GM19324 (cell line): ENCODE data around the gene PXT1.
"Not testable (repeated sequence)": the region's sequence is repeated elsewhere in the genome, so short reads cannot be mapped to it uniquely, and the experiment has no call there.

Experiments
- ATAC-seq: cut with Tn5 transposase; IDR thresholded peaks from one replicate; pipeline ENCODE4 v1.9.1; 2021; ENCODE audit warnings: mild to moderate bottlenecking, moderate library complexity; ENCODE audit not compliant: unreplicated experiment, low FRiP score

Gene PXT1, protein sequence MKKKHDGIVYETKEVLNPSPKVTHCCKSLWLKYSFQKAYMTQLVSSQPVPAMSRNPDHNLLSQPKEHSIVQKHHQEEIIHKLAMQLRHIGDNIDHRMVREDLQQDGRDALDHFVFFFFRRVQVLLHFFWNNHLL

DNA sequence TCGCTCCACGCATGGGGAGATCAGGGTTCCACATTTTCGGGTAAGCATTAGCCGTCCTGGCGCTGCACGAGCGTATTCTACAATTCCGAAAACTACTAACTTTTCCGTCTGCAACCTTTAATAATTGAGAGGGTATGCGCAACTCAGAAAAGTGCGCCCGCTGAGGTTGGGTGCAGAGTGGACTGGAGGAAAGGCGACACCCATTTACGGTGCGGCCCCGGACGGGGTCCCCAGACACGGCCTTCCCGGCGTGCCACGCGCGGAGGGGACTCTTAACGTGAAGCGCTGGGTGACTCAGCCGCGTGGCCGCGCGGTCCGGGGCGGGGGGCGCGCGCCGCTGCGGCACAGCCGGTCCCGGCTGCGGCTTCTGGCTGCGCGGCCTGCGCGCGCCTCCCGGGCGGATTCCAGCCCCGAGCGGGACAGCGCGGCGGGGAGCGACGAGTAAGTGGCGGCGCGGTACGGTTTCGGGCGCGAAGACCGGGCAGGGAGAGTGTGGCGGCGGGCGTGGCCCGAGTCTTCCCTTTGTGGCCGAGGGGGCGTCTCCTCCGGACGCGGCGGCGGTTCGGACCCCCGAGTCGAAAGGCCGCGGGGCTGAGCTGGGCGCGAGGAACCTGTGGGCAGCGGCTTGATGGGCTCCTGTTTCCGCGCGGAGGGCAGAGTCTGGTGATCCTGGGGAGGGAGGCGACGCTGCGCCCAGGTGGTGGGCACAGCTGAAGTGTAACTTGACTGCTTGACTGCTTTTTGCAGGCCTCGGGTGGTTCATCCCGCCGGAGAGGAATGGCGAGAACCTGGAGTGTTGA is at the start of gene PXT1, which contains the start of gene KCTD20:
Gene PXT1, minus strand, starts transcription at position 184 of the 800 bp plus-strand sequence. CDS start 16,772 bp downstream, outside the sequence.
Gene KCTD20, plus strand, starts transcription at position 330 of the 800 bp plus-strand sequence. CDS start 27,098 bp downstream, outside the sequence.
- peak; percentile 83 for ATAC-seq

GRCh38 chr6:36492092-36492491 is 49.4 kb upstream of the PXT1 start:
- no peak for ATAC-seq

- ATAC-seq = no peak
These were observed 48.8 kb upstream of the PXT1 start for GRCh38 chr6:36491378-36491965.

DNA sequence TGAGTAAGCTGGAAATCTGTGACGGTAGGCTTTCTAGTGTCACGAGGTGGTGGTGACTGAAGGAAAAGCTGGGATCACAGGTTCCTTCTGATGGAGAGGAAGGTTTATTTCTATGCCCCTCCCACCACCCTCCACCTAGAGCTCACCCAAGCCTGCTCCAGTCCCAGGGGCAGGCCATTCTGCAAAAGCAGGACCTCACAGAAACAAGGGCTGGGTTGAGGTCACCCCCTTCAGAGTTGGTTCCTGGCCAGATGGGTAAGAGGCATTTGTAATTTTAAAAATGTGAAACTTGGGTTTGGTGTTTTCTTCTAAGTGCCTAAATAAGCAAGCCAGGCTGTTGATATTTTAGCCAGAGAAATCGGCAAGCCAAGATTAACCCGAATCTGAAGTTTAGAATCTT is 46.8 kb upstream of the PXT1 start:
- ATAC-seq = no peak

- no peak for ATAC-seq
These were observed 45.6 kb upstream of the PXT1 start for GRCh38 chr6:36488221-36488620.

DNA sequence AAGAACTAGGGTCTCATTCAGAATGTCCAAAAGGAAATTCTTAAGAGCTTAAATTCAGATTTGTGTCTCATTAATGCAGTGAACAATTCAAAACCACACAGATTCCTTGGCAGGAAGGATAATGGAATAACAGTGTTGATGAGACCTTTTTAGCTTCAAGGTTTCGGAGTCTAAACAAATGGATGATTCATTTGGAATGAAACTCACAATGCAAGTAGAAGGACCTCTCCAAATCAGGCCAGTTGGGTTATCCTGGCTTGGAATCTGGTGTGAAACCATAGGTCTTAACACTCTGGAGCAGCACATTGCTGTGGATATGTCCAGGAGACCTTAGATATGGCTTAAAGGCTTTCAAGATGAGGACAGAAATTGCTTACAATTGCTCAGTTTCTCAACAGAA is 45.0 kb upstream of the PXT1 start:
- ATAC-seq = no peak

GRCh38 chr6:36484736-36485135 is 42.1 kb upstream of the PXT1 start:
- ATAC-seq = no peak

- not testable (repeated sequence) for ATAC-seq
These were observed 40.7 kb upstream of the PXT1 start for GRCh38 chr6:36483326-36483725.

DNA sequence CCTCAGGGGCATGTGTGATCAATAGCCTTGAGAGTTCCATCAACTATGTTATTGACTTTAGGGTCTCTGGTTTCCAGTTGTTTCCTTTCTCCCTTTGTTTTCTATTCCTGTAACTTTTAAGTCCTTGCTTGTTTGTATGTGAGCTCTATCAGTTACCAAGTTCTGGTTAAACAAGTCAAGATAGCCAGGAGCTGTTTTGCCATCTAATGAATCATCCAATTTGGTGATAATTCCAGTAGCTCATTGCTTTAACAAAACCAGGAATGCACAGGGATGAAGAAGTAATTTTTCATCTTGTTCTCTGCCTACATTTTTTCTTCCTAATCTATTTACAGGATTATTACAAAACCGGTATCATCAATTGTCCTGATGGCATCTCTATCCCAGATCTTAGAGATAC is 36.6 kb upstream of the PXT1 start:
- no peak for ATAC-seq

GRCh38 chr6:36478051-36478526 is 35.4 kb upstream of the PXT1 start:
- no peak for ATAC-seq

- no peak for ATAC-seq
These were observed 27.3 kb upstream of the PXT1 start for GRCh38 chr6:36469946-36470345.

DNA sequence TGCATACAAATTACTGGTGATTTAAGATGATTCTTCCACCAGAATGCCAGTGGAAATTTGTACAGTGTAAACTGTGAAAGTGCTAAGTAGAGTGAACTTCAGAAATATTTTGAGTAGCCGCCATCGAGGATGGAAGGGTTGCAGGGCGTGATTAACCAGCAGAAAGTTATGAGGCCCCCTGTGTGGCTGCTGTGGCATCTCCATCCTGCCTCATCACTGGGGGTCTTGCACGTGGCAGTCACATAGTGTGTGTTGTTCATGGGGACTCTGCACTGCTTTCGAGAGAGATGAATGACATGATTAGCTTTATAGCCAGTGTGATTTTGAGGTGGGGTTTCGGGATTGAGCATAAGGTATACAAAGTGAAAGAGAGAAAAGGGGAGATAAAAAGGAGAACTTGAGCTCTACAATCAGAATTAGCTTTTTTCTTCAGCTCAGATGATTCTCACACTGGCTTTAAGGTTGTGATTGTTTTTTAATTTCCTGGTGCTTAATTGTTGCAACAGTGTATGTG is 26.6 kb upstream of the PXT1 start:
- ATAC-seq = no peak

GRCh38 chr6:36467625-36468024 is 25.0 kb upstream of the PXT1 start:
- ATAC-seq = no peak

DNA sequence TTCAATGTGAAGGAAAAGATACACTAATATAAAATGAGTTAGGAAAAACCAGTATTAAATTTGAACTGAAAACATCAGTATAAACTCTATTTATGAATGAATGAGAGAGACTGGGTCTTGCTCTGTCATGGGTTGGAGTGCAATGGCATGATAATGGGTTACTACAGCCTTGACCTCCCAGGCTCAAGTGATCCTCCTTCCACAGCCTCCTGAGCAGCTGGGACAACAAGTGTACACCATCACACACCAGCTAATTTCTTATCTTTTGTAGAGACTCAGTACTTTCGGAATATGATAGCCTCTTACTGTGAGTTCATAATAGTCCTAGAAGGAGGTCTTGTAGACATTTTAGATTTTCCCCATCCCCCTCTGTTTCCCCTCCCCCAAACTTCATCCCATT is 21.6 kb upstream of the PXT1 start:
- no peak for ATAC-seq

DNA sequence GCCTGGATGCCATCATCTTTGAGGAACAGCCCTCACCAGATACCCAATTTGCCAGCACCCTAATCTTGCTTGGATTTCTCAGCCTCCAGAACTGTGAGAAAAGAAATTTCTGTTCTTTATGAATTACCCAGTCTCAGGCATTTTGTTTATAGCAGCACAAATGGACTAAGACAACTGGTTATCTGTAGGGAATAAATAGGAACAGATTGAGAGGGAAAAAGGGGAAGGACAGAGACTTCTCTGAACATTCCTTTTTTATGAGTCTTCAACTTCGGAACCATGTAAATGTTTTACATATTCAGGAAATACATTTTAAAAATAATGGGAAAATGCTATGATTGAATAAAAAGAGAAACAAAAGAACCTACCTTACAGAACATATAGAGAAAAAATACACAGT is 21.0 kb upstream of the PXT1 start:
- ATAC-seq = no peak

DNA sequence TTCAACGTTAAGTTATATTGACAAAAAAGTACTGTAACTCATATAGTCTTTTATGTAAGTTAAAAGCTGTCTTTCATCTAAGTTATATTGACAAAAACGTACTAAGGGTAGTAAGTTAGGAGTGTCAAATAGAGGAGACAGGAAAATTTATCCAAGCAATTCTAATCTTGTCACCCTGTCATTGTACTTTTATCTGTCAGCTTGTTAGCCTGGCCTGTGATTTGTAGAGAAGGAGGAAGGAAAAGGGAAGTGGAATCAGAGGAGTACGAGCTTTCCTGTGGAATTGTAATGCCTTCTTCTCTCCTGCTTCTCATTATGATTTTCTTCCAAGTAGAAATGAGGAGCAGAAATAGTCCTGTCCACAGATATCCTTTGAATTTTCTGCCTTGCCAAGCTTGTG is 19.0 kb upstream of the PXT1 start:
- ATAC-seq = no peak

- no peak for ATAC-seq
These were observed 18.3 kb upstream of the PXT1 start for GRCh38 chr6:36460916-36461315.

DNA sequence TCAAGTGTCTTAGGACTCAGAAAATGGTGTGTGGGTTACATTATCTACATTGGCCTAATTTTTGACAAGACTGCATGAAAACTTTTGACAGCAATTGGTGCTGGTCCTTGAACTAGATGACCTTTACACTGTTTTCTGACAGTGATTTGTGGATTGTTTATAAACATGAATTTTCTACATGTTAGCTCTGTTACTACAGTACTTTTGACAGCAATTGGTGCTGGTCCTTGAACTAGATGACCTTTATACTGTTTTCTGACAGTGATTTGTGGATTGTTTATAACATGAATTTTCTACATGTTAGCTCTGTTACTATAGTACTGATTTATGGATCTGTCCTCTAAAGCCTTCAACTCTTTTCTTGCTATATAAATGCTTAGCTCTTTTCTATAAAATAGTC is 16.8 kb upstream of the PXT1 start:
- no peak for ATAC-seq

DNA sequence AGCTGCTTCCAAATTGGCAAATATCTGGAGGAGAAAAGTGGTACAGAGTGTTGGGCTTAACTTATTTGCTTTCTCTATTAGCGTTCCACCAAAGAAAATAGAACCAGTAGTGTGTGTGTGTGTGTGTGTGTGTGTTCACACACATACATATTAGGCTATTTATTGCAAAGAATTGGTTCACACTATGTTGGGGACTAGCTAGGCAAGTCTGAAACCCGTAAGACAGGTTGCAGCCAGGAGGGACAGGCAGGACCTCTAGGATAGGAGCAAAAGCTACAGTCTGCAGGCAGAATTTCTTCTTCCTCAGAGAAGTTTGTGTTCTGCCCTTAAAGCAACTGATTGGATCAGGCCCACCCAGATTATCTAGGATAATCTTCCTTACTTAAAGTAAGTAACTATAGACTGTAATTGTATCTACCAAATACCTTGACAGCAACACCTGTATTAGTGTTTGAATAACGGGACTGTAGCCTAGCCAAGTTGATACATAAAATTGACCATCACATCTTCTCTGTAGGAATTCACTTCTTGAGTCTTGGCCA is 12.9 kb upstream of the PXT1 start:
- ATAC-seq = no peak

DNA sequence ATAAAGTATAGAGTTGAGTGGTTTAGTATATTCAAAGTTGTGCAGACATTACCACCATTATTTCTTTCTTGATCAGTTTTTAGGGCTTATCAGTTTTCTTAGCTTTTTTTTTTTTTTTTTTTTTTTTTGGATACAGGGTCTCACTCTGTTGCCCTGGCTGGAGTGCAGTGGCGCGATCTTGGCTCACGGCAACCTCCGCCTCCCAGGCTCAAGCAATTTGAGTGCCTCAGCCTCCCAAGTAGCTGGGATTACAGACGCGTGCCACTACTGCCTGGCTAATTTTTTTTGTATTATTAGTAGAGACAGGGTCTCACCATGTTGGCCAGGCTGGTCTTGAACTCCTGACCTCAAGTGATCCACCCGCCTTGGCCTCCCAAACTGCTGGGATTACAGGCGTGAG is 10.2 kb upstream of the PXT1 start:
- ATAC-seq = not testable (repeated sequence)

GRCh38 chr6:36449173-36449572 is 6.5 kb upstream of the PXT1 start:
- not testable (repeated sequence) for ATAC-seq
